Natural killer cell treated with Interleukin-12 subunit alpha and Interleukin-12 subunit beta and Interleukin-15 and Interleukin-18, amount 100 ng/mL, for 72 hours (primary cell): ENCODE results near the gene C6orf136. TPM values are rescaled to one million over a fixed set of nuclear protein-coding genes. Genes with fewer than 3 reads are reported as not detected.
"Not testable (repeated sequence)": the region's sequence is repeated elsewhere in the genome, so short reads cannot be mapped to it uniquely, and the experiment has no call there.

Experiments used
- ATAC-seq, 2 donors: fragments of 150-1000 bp; cut with Tn5 transposase in 1 of 2; sonication (Bioruptor Pico), chemical (Tn5 transposase) in 1 of 2; 2 replicates each; pipeline ENCODE4 v1.10.0; 2021
- DNase-seq: peaks from one replicate; pipeline ENCODE4 v3.0.0; 2022; ENCODE audit warnings: low spot score
- H3K27ac Mint-ChIP-seq, 2 donors: 1 replicate in 1 of 2; 2 replicates in 1 of 2; pipeline ENCODE4 v1.8.0; 2022; ENCODE audit warnings: mixed read lengths in 2 of 2, mild to moderate bottlenecking in 1 of 2, moderate library complexity in 1 of 2
- H3K27me3 Mint-ChIP-seq, 2 donors: 1 replicate in 1 of 2; 2 replicates in 1 of 2; pipeline ENCODE4 v1.8.0; 2022; ENCODE audit warnings: mixed read lengths in 2 of 2
- H3K36me3 Mint-ChIP-seq: one replicate; pipeline ENCODE4 v1.8.0; 2022; ENCODE audit warnings: mixed read lengths
- H3K4me1 Mint-ChIP-seq, 2 donors: 1 replicate in 1 of 2; 2 replicates in 1 of 2; pipeline ENCODE4 v1.8.0; 2022; ENCODE audit warnings: low read depth in 2 of 2, mixed read lengths in 2 of 2, mild to moderate bottlenecking in 1 of 2
- H3K4me3 Mint-ChIP-seq: one replicate; pipeline ENCODE4 v1.8.0; 2022; ENCODE audit warnings: mixed read lengths
- H3K9me3 Mint-ChIP-seq: 2 replicates; pipeline ENCODE4 v1.8.0; 2022; ENCODE audit warnings: mixed read lengths
- total RNA-seq, 2 donors: library from RNA; stranded (reverse); gene quantifications; one replicate each; pipeline ENCODE4 v1.2.3, GENCODE V29; 2022

Gene C6orf136, protein sequence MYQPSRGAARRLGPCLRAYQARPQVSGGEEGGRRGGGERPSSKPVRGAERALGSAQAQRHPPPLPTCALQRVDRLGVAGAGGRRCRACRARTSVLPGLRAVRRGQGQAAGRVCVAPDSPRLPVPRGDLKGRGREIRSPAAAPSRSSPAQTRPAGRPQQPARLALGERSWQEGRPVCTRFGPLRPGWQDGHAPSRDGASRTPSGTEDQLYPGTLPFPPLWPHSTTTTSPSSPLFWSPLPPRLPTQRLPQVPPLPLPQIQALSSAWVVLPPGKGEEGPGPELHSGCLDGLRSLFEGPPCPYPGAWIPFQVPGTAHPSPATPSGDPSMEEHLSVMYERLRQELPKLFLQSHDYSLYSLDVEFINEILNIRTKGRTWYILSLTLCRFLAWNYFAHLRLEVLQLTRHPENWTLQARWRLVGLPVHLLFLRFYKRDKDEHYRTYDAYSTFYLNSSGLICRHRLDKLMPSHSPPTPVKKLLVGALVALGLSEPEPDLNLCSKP
- total RNA-seq = 10 to 100 TPM; 29.6 to 32.5 TPM

DNA sequence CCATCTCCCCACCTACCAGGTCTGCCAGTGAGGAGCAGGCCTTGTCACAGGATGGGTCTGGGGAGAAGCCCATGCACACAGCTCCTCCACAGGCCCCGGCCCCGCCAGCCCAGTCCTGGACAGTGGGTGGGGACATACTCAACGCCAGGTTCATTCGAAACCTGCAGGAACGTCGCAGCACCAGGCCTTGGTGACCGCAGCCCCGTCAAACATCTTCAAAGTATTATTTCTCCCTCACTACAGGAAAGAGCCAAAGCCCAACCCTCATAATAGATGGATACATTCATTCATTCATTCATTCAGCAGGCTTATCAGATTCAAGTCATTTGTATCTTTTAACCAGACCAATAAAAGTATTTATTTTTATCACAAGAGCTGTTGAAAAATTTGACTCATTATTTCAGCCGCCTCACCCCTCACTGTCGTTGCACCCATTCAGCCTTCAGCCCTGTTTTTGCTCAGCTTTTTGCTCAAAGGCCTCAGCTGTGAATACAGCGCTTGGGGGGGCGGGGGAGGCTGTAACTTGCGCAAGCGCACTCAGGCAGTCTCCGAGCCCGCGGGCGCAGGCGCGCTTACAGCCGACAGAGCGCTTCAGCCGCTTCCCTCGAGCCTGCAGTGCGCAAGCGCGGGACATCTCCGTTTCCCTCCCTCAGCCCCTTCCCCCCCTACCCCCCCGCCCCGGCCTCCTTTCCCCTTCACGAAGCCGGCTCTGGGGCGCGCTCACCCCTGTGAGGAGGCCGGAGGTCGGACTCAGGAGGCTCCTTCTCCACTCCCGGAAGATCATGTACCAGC is at the start of gene C6orf136:
C6orf136 (plus strand) TSS at position 684 of the 792 bp plus-strand sequence; CDS start at position 783, 99 bp downstream.
- DNase-seq (peak; percentile 95), ATAC-seq (peak; percentile 82 to 90)
- Mint-ChIP-seq H3K4me3 (peak within 1 kb of the TSS; percentile 87), H3K4me1 (peaks cover 14 to 23% of the 10 kb centered on the region in 2 donors), H3K27me3 (no peaks in the 10 kb centered on the region), H3K27ac (peak within 1 kb of the TSS; percentile 80 to 93), H3K36me3 (peaks cover 5% of the 10 kb centered on the region), H3K9me3 (no peaks in the 10 kb centered on the region)

DNA sequence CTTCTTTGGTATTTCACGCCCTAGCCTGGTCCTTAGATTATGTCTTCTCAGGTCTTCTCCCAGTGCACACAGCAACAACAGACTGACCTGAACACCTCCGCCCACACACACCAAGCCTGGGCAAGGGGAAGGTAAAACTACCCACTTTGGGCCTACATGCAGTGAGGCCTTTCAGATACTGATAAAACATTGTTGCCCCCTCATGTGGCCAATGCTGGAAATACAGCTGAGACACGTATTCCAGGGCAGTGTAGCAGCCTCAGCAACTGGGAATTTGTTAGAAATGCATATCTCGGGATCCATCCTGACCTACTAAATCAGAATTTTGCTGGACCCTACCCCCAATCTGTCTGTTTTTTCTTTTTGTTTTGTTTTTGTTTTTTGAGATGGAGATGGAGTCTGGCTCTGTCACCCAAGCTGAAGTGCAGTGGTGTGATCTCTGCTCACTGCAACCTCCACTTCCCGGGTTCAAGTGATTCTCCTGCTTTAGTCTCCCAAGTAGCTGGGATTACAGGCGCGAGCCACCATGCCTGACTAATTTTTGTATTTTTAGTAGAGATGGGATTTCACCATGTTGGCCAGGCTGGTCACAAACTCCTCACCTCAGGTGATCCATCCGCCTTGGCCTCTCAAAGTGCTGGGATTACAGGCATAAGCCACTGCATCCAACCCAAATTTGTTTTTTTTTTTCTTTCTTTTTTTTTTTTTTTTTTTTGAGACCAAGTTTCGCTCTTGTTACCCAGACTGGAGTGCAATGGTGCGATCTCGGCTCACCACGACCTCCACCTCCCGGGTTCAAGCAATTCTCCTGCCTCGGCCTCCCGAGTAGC is 49.4 kb upstream of the C6orf136 start:
- H3K4me3 Mint-ChIP-seq, H3K27me3 Mint-ChIP-seq, H3K9me3 Mint-ChIP-seq, H3K36me3 Mint-ChIP-seq: not testable (repeated sequence)
- Mint-ChIP-seq H3K27ac (peak overlapping the region in 1 of 2 donors; percentile 70), H3K4me1 (peaks cover 16 to 26% of the 10 kb centered on the region in 2 donors)
- ATAC-seq = peak; percentile 87
- DNase-seq = peak; percentile 76

DNA sequence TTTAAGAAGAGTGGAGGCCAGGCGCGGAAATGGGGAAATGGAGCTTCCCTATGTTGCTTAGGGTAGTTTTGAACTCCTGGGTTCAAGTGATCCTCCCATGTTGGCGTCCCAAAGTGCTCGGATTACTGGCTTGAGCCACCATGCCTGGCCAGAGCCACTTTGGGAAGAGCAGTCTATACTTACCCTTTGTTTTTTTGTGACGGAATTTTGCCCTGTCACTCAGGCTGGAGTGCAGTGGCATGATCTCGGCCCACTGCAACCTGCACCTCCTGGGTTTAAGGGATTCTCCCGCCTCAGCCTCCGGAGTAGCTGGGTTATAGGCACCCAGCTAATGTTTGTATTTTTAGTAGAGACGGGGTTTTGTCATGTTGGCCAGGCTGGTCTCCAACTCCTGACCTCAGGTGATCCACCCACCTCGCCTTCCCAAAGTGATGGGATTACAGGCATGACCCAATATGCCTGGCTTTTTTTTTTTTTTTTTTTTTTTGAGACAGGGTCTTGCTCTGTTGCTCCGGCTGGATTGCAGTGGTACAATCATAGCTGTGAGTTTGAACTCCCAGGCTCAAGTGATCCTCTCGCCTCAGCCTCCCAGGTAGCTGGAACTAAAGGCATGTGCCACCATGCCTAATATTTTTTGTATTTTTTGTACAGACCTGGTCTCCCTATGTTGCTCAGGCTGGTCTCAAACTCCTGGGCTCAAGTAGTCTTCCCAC is 47.9 kb upstream of the C6orf136 start:
- DNase-seq = no peak
- Mint-ChIP-seq H3K27ac (peak overlapping the region; percentile 39 to 70), H3K9me3 (no peaks in the 10 kb centered on the region), H3K4me1 (peaks cover 28 to 33% of the 10 kb centered on the region in 2 donors), H3K27me3 (no peaks in the 10 kb centered on the region), H3K36me3 (peaks cover 14% of the 10 kb centered on the region), H3K4me3 (no peak overlapping the region)
- ATAC-seq = no peak

DNA sequence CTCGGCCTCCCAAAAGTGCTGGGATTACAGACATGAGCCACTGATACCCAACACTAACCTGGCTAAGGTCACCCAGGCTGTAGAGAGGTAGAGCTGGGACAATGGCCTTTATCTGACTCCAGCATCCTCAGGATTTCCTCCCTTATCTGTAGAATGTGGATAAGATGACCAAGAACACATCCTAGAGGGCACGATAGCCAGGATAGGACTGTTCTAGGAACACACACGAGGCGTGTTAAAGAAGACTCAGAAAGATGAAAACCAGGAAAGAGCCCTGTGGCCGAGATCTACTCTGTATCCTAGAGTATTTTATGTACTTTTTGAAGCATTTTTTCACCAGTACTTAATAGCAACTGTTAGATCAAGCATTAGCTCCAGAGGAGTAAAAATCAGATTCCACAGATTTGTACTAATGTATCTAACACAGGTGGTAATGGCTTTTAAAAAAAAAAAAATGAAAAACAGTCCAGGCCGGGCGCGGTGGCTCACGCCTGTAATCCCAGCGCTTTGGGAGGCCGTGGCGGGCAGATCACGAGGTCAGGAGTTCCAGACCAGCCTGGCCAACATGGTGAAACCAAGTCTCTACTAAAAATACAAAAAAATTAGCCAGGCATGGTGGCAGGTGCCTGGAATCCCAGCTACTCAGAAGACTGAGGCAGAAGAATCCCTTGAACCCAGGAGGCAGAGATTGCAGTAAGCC is 47.2 kb upstream of the C6orf136 start:
- no peaks in the 10 kb centered on the region for H3K9me3 Mint-ChIP-seq
- H3K27ac Mint-ChIP-seq = no peak overlapping the region
- H3K36me3 Mint-ChIP-seq = peaks cover 21% of the 10 kb centered on the region
- no peak for ATAC-seq
- H3K4me1 Mint-ChIP-seq = peaks cover 33 to 35% of the 10 kb centered on the region in 2 donors
- no peaks in the 10 kb centered on the region for H3K27me3 Mint-ChIP-seq
- no peak for DNase-seq
- no peak overlapping the region for H3K4me3 Mint-ChIP-seq

- Mint-ChIP-seq H3K9me3 (no peaks in the 10 kb centered on the region), H3K4me1 (peaks cover 33 to 35% of the 10 kb centered on the region in 2 donors), H3K4me3 (no peak overlapping the region), H3K27ac (no peak overlapping the region), H3K36me3 (peaks cover 28% of the 10 kb centered on the region), H3K27me3 (no peaks in the 10 kb centered on the region)
- ATAC-seq (no peak), DNase-seq (no peak)
Observed at GRCh38 chr6:30600451-30600961, 46.4 kb upstream of the C6orf136 start.

DNA sequence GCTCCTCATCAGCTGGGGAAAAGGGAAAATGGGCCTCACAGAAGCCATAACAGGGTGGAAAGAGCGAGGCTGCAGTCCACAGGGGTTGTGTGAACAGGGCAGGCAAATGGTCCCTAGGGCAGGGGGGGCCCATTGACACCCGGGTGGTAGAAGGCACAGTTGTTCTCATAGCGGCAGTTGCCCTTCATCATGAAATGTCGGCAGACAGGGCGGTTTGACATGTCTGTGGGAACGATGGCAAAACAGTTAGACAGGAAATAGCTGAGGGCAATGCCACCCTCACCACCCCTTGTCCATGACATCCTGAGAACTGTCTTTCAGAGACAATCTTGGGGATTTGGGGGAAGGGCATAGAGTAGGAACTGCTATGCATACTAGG is 45.5 kb upstream of the C6orf136 start:
- H3K4me3 Mint-ChIP-seq = peak overlapping the region; percentile 39
- DNase-seq (no peak), ATAC-seq (peak; percentile 1 to 34)
- peaks cover 35% of the 10 kb centered on the region for H3K36me3 Mint-ChIP-seq
- peak overlapping the region; percentile 49 to 55 for H3K27ac Mint-ChIP-seq
- H3K9me3 Mint-ChIP-seq = no peaks in the 10 kb centered on the region
- H3K4me1 Mint-ChIP-seq = peaks cover 38 to 42% of the 10 kb centered on the region in 2 donors
- H3K27me3 Mint-ChIP-seq = no peaks in the 10 kb centered on the region

DNA sequence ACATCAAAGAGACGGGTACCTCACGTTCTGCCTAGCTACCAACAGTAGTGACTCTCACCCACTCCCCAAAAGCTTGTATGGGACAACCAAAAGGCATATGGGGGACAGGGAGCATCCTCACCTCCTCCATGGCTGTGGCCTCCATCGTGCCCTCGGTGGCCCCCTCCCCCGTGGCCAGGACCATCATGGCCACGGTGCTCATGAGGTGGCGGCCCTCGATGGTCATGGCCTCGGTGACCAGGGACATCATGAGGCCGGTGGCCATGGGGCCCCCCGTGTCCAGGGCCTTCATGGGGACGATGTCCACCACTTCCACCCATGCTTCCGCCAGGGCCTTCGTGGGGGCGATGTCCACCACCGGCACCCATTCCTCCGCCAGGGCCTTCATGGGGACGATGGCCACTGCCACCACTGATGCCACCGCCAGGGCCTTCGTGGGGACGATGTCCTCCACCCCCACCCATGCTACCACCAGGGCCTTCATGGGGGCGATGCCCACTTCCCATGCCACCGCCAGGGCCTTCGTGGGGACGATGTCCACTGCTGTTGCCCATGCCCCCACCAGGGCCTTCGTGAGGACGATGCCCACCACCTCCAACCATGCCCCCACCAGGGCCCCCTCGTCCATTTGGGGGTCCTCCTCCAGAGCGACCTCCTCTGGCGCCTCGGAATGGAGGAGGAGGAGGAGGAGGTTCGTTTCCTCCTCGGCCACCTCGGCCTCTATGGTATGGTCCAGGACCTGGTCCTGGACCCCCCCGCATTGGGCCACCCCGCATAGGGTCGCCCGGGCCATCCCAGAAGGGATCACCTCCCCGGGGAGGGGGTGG is 44.9 kb upstream of the C6orf136 start:
- DNase-seq (no peak), ATAC-seq (peak in 1 of 2 donors; percentile 5)
- Mint-ChIP-seq H3K4me3 (no peak overlapping the region), H3K9me3 (no peaks in the 10 kb centered on the region), H3K27ac (peak overlapping the region; percentile 49 to 55), H3K36me3 (peaks cover 38% of the 10 kb centered on the region), H3K27me3 (no peaks in the 10 kb centered on the region), H3K4me1 (peaks cover 37 to 42% of the 10 kb centered on the region in 2 donors)

DNA sequence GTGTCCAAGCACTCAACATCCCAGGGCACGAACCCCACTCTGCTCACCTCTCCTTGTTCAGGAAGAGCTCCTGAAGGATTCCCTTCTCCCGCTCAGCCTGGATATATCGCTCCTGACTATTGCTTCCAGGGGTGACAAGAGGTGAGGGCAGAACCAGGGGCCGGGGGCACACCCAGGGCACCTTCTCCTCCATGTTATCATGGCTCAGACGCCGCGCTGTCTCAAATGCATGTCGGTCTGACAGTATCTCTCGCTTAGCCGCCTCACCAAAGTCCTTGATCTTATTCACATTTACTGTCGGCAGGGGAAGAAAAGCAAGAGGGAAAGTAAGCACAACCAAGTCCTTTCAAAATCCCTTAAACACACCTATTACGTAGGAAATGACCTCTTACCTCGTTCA is 43.0 kb upstream of the C6orf136 start:
- H3K27ac Mint-ChIP-seq = peak overlapping the region in 1 of 2 donors; percentile 24
- peaks cover 52% of the 10 kb centered on the region for H3K36me3 Mint-ChIP-seq
- no peak overlapping the region for H3K4me3 Mint-ChIP-seq
- ATAC-seq (no peak), DNase-seq (no peak)
- H3K9me3 Mint-ChIP-seq = no peaks in the 10 kb centered on the region
- peaks cover 42% of the 10 kb centered on the region in 2 donors for H3K4me1 Mint-ChIP-seq
- no peaks in the 10 kb centered on the region for H3K27me3 Mint-ChIP-seq

DNA sequence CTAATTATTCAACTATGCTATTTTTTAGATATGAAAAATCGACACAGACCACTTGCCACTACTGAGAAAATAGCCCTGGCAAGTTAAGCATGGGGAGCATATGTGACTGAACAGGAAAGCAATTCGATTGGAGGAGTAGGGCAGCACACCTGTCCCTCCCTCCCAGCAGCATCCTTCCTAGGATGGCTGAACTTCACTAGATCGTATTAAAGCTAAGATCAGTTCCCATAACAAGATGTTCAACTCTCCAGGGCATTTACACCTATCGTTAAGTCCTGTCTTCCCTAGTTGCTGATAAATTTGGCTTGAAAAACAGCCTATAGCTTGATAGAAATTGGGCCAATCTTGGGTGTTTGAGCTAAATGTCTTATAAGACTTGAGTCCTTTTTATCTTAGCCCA is 36.9 kb upstream of the C6orf136 start:
- Mint-ChIP-seq H3K36me3 (peaks cover 65% of the 10 kb centered on the region), H3K4me1 (peaks cover 58 to 65% of the 10 kb centered on the region in 2 donors), H3K9me3 (no peaks in the 10 kb centered on the region), H3K27me3 (no peaks in the 10 kb centered on the region), H3K27ac (peak overlapping the region in 1 of 2 donors; percentile 77), H3K4me3 (no peak overlapping the region)
- DNase-seq (no peak), ATAC-seq (no peak)

DNA sequence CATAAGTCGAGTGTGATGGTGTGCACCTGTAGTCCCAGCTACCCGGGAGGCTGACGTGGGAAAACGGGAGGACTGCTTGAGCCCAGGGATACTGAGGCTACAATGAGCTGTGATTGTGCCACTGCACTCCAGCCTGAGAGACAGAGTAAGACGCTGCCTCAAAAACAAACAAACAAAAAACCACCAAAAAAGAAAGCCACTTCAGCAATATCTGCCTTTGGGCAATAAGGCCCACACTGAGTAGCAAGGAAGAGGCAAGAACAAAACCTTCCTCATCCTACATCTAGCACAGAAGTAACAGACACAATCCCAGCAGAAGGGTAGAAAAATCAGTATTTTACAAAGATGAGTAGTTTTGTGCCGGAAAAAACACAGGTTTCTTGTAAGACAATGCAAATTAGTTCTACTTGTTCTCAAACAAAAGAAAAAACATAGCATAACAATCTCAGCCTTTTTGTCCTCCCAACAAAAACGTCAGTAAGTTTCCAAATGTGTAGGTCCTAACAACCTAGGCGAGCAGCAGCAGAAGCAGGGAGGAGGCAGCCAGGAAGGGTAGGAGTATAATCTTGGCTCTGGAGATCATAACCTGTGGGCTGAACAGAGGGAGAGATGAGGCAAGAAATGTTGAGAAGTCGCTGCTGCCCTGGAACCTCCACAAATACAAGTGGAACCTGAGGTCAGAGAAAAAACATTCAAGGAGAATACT is 35.6 kb upstream of the C6orf136 start:
- H3K9me3 Mint-ChIP-seq = no peaks in the 10 kb centered on the region

GRCh38 chr6:30611856-30612194 is 35.1 kb upstream of the C6orf136 start:
- peaks cover 63 to 68% of the 10 kb centered on the region in 2 donors for H3K4me1 Mint-ChIP-seq
- DNase-seq (no peak), ATAC-seq (no peak)
- no peaks in the 10 kb centered on the region for H3K9me3 Mint-ChIP-seq
- no peaks in the 10 kb centered on the region for H3K27me3 Mint-ChIP-seq
- H3K36me3 Mint-ChIP-seq = peaks cover 65% of the 10 kb centered on the region
- H3K4me3 Mint-ChIP-seq = peak overlapping the region; percentile 11
- peak overlapping the region; percentile 42 to 77 for H3K27ac Mint-ChIP-seq

More for the DNA sequence above, 35.6 kb upstream of the C6orf136 start:
- DNase-seq (no peak), ATAC-seq (no peak)
- Mint-ChIP-seq H3K27ac (peak overlapping the region; percentile 42 to 77), H3K4me3 (peak overlapping the region; percentile 11), H3K4me1 (peaks cover 62 to 69% of the 10 kb centered on the region in 2 donors), H3K27me3 (no peaks in the 10 kb centered on the region), H3K36me3 (peaks cover 65% of the 10 kb centered on the region)
